ENCODE measurements around the gene TLK2. TPM values are rescaled to one million over a fixed set of nuclear protein-coding genes. Genes with fewer than 3 reads are reported as not detected.
A peak's percentile ranks its signal among the peaks of the same experiment; 100 is the strongest.

TLK2 gene
- total RNA-seq, 2 donors from 2014 or later: 45.2 to 71.5 TPM

DNA sequence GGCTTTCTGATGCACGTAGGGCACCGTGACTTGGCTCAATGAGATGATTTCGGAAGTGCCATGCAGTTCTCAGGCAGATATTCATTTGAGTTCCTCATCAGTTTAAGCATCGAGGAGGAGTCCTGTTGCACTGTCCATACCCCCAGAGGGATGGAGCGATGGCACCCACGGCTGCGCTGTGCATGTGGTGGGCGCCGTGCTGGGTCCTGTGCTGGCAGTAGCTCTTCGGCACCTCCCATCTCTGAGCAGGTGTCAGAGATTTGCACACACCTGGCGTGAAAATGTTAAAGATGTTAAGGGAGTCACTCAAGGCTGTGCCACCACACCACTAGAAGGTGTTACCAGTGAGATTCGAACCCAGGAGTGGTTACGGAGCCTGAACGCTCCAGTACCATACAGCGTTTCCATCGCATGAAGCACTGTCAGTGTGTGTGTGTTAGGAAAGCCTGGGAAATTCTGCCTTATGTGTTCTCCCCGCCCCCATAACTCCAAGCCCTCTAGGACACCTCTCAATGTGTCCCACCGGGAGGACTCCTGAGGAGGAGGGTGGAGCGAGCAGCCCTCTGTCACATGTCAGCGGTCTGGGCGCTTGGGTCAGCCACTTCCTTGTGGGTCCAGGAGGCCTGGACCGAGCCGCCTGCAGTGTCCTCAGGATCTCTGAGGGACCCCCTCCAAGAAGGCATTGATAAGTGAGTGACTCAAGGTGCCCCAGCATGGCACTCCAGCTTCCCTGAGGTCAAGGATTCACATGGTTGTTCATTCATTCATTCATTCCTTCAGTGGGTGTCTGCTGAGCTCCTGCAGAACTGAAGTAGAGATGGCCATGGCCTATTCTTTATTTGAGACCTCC, 152.7 kb downstream of the TLK2 start:
- DNase-seq (ENCODE audit: low spot score) (no peak), ATAC-seq (ENCODE audit: insufficient number of reproducible peaks, low FRiP score, low read depth) (no peak)
- peak overlapping the region in 1 of 2 donors; percentile 99 for H3K27ac ChIP-seq
- H3K27me3 ChIP-seq (replicated peaks; ENCODE audit: insufficient read depth): no peaks in the 10 kb centered on the region
- no peak overlapping the region for H3K4me3 ChIP-seq
- H3K36me3 ChIP-seq: peaks cover 4% of the 10 kb centered on the region
- H3K9me3 ChIP-seq: no peaks in the 10 kb centered on the region
- TF ChIP-seq, protein P1, sequence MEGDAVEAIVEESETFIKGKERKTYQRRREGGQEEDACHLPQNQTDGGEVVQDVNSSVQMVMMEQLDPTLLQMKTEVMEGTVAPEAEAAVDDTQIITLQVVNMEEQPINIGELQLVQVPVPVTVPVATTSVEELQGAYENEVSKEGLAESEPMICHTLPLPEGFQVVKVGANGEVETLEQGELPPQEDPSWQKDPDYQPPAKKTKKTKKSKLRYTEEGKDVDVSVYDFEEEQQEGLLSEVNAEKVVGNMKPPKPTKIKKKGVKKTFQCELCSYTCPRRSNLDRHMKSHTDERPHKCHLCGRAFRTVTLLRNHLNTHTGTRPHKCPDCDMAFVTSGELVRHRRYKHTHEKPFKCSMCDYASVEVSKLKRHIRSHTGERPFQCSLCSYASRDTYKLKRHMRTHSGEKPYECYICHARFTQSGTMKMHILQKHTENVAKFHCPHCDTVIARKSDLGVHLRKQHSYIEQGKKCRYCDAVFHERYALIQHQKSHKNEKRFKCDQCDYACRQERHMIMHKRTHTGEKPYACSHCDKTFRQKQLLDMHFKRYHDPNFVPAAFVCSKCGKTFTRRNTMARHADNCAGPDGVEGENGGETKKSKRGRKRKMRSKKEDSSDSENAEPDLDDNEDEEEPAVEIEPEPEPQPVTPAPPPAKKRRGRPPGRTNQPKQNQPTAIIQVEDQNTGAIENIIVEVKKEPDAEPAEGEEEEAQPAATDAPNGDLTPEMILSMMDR (IDR thresholded peaks at IDR 0.05): no peak
- peaks cover 14 to 67% of the 10 kb centered on the region in 2 donors for H3K4me1 ChIP-seq (ENCODE audit: control insufficient read depth in 1 of 2, low read depth in 2 of 2)

DNA sequence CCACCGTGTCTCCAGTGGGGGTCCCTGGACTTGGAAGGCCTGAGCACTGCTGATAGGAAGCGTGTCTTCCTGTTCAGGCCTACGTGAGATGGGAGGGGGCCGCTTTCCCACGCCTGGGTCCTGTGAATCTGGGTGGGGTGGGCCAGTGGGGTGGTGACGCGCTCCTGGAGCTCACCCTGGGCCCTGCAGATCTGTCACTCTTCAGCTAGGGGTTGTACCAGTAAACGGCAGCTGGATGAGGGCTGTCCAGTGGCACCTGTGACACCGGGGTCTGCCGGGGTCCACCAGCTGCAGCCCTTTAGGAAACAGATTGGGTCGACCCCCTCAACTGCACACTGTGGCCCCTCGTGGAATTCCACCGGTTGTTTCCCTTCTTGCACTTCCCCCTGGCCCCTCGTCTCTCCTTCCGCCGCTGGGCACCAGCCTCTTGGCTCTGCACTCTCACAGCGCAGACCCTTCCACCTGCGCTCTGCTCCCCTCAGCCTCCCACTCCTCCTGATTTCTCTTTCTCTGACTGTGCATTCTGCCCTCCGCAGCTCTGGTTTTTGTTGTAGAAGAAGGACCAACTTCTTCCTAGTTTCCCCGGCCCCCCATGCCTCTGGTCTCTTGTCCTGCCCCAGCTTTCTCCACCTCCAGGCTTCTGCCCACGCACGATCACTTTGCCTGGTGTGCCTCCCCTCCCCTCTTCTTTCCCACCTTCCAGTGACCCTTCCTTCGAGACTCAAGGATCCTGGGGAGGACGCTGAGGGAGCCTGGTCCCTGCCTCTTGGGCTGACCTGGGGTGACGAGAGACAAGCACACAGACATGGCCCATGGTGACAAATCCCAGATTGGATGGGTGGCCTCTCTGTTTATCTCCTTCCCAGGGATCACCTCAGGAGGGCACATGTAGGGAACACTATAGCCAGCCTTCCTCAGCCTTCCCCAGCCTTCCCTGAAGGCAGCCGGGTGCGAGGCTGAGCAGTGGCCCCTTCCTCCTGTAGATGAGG, 153.6 kb downstream of the TLK2 start:
- no peak overlapping the region for H3K4me3 ChIP-seq
- no peak for DNase-seq (ENCODE audit: low spot score)

GRCh38 chr17:62637809-62638208, 159.2 kb downstream of the TLK2 start:
- ATAC-seq (ENCODE audit: insufficient number of reproducible peaks, low FRiP score, low read depth) (no peak), DNase-seq (ENCODE audit: low spot score) (no peak)
- no peak overlapping the region for H3K27ac ChIP-seq
- peaks cover 4 to 20% of the 10 kb centered on the region in 2 donors for H3K4me1 ChIP-seq (ENCODE audit: control insufficient read depth in 1 of 2, low read depth in 2 of 2)
- peaks cover 4% of the 10 kb centered on the region for H3K36me3 ChIP-seq
- H3K4me3 ChIP-seq: no peak overlapping the region
- no peaks in the 10 kb centered on the region for H3K27me3 ChIP-seq (replicated peaks; ENCODE audit: insufficient read depth)
- TF ChIP-seq, protein P1 (IDR thresholded peaks at IDR 0.05): no peak
- no peaks in the 10 kb centered on the region for H3K9me3 ChIP-seq

More for the DNA sequence above, 153.6 kb downstream of the TLK2 start:
- no peaks in the 10 kb centered on the region for H3K27me3 ChIP-seq (replicated peaks; ENCODE audit: insufficient read depth)
- no peaks in the 10 kb centered on the region for H3K9me3 ChIP-seq
- H3K36me3 ChIP-seq: peaks cover 4% of the 10 kb centered on the region
- peak overlapping the region in 1 of 2 donors; percentile 11 for H3K27ac ChIP-seq
- peaks cover 8 to 59% of the 10 kb centered on the region in 2 donors for H3K4me1 ChIP-seq (ENCODE audit: control insufficient read depth in 1 of 2, low read depth in 2 of 2)
- TF ChIP-seq, protein P1 (IDR thresholded peaks at IDR 0.05): no peak
- ATAC-seq (ENCODE audit: insufficient number of reproducible peaks, low FRiP score, low read depth): no peak

DNA sequence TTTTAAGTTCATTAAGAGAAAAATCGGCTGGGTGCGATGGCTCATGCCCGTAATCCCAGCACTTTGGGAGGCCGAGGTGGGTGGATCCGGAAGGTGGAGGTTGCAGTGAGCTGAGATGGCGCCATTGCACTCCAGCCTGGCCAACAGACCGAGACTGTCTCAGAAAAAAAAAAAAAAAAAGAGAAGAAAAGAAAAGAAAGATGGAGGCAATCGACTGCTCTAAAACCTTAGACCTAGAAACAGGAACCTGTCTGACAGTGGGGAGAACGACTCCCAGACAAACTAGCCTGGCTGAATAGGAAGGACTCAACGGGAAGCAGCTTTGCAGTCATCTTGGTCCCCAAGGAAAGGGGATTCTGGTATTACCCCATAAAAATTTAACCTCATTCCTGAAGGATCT, 162.5 kb downstream of the TLK2 start:
- H3K4me1 ChIP-seq (ENCODE audit: control insufficient read depth in 1 of 2, low read depth in 2 of 2): peaks cover 0 to 7% of the 10 kb centered on the region in 2 donors
- no peak for ATAC-seq (ENCODE audit: insufficient number of reproducible peaks, low FRiP score, low read depth)

More for the DNA sequence above, 162.5 kb downstream of the TLK2 start:
- DNase-seq (ENCODE audit: low spot score): no peak
- no peak overlapping the region for H3K27ac ChIP-seq
- no peaks in the 10 kb centered on the region for H3K9me3 ChIP-seq
- TF ChIP-seq, protein P1 (IDR thresholded peaks at IDR 0.05): no peak
- no peaks in the 10 kb centered on the region for H3K36me3 ChIP-seq
- no peaks in the 10 kb centered on the region for H3K27me3 ChIP-seq (replicated peaks; ENCODE audit: insufficient read depth)
- no peak overlapping the region for H3K4me3 ChIP-seq
